H1 (cell line): ENCODE data around the gene ACVRL1. TPM values are rescaled to one million over a fixed set of nuclear protein-coding genes. Genes with fewer than 3 reads are reported as not detected.

Experiments used
- CTCF ChIA-PET: fragments of 300-600 bp; sonication (Branson Sonifier 250); formaldehyde crosslinking; loops from one replicate; lab custom pipeline; 2021; ENCODE audit not compliant: partially characterized antibody; lab: Charles Lee
- POLR2A ChIA-PET: fragments of 300-600 bp; sonication (Branson Sonifier 250); formaldehyde crosslinking; loops from one replicate; lab custom pipeline; 2021; ENCODE audit warnings: inconsistent platforms; ENCODE audit not compliant: partially characterized antibody; lab: Charles Lee
- DNase-seq, 2 experiments: peaks; one replicate each; pipeline versions ENCODE4 v3.0.0 to v3.0.0-alpha.2; 2010 to 2022; ENCODE audit warnings: low spot score in 2 of 2, low read depth in 1 of 2, mixed read lengths in 1 of 2
- FAIRE-seq: peaks from 2 replicates; lab custom pipeline; 2011; peaks lifted over from hg19 to GRCh38; lab: Jason Lieb, UNC
- H2AFZ ChIP-seq: 2 replicates; pipeline ENCODE4 v1.8.1; 2012; ENCODE audit warnings: low read length, inconsistent platforms
- H2AK5ac ChIP-seq: 2 replicates; pipeline ENCODE4 v1.6.1; 2013; ENCODE audit warnings: low read depth, low read length
- H2BK120ac ChIP-seq: replicated peaks from 2 replicates; pipeline ENCODE3; 2013; ENCODE audit warnings: low read depth, low read length, inconsistent platforms
- H2BK12ac ChIP-seq: 2 replicates; pipeline ENCODE4 v1.6.1; 2013; ENCODE audit warnings: low read depth, low read length
- H2BK15ac ChIP-seq: 2 replicates; pipeline ENCODE4 v1.6.1; 2013; ENCODE audit warnings: low read length
- H2BK20ac ChIP-seq: 2 replicates; pipeline ENCODE4 v1.6.1; 2013; ENCODE audit warnings: low read length
- H2BK5ac ChIP-seq: 2 replicates; pipeline ENCODE4 v1.6.1; 2013; ENCODE audit warnings: low read depth, low read length
- H3K14ac ChIP-seq: 2 replicates; pipeline ENCODE4 v1.6.1; 2013; ENCODE audit warnings: inconsistent platforms; ENCODE audit not compliant: insufficient read length
- H3K18ac ChIP-seq: 2 replicates; pipeline ENCODE4 v1.6.1; 2013; ENCODE audit warnings: low read length; ENCODE audit errors: extremely low read depth
- H3K23ac ChIP-seq: 2 replicates; pipeline ENCODE4 v1.6.1; 2013; ENCODE audit warnings: inconsistent platforms; ENCODE audit not compliant: insufficient read length
- H3K23me2 ChIP-seq: 2 replicates; pipeline ENCODE4 v1.6.1; 2013; ENCODE audit warnings: low read depth, low read length
- H3K27ac ChIP-seq: 2 replicates; pipeline ENCODE4 v1.6.1; 2011; ENCODE audit warnings: low read depth, low read length, inconsistent platforms
- H3K27me3 ChIP-seq, 4 experiments: replicated peaks in 1 of 4; 1 replicate in 1 of 4; 2 replicates in 3 of 4; pipeline versions ENCODE4 v1.6.1 to v1.8.1; 2011 to 2013; ENCODE audit warnings: low read length in 3 of 4, mild to moderate bottlenecking in 3 of 4, inconsistent platforms in 2 of 4, mixed read lengths in 2 of 4, moderate library complexity in 1 of 4; ENCODE audit not compliant: control insufficient read depth in 3 of 4, insufficient read depth in 3 of 4; ENCODE audit errors: extremely low read depth in 1 of 4
- H3K36me3 ChIP-seq, 4 experiments: 2 replicates each; pipeline versions ENCODE4 v1.6.1 to v1.8.1; 2011 to 2013; ENCODE audit warnings: mild to moderate bottlenecking in 4 of 4, low read length in 3 of 4, moderate library complexity in 2 of 4, control low read depth in 1 of 4, inconsistent platforms in 1 of 4; ENCODE audit not compliant: insufficient read depth in 4 of 4, control insufficient read depth in 2 of 4
- H3K4ac ChIP-seq: replicated peaks from 2 replicates; pipeline ENCODE3; 2013; ENCODE audit warnings: low read length, low read depth, mixed read lengths, inconsistent platforms; ENCODE audit not compliant: insufficient read length
- H3K4me1 ChIP-seq, 4 experiments: replicated peaks in 1 of 4; 1 replicate in 1 of 4; 2 replicates in 3 of 4; pipeline versions ENCODE4 v1.6.1 to v1.8.1; 2011 to 2013; ENCODE audit warnings: low read length in 3 of 4, inconsistent platforms in 2 of 4, mixed read lengths in 1 of 4; ENCODE audit not compliant: insufficient read depth in 4 of 4, control insufficient read depth in 3 of 4
- H3K4me2 ChIP-seq, 2 experiments: 2 replicates each; pipeline versions ENCODE4 v1.6.1 to v1.8.1; 2011 to 2013; ENCODE audit warnings: low read depth in 2 of 2, low read length in 2 of 2, control low read depth in 1 of 2, inconsistent platforms in 1 of 2, mild to moderate bottlenecking in 1 of 2; ENCODE audit not compliant: insufficient read depth in 1 of 2
- H3K4me3 ChIP-seq, 4 experiments: fragments of 200-600, 300-600 bp in 1 of 4; sonication (generic), shearing (Covaris generic), sonication (Bioruptor Twin) in 1 of 4; 2 replicates each; pipeline versions ENCODE4 v1.5.1 to v1.8.1; 2011 to 2016; ENCODE audit warnings: low read length in 4 of 4, low read depth in 3 of 4, control low read depth in 2 of 4, inconsistent platforms in 2 of 4, mild to moderate bottlenecking in 2 of 4, mixed read lengths in 1 of 4, moderate library complexity in 1 of 4; ENCODE audit not compliant: insufficient read depth in 2 of 4; ENCODE audit errors: extremely low read depth in 1 of 4
- H3K56ac ChIP-seq: replicated peaks from 2 replicates; pipeline ENCODE3; 2013; ENCODE audit warnings: low read depth, mild to moderate bottlenecking, mixed read lengths, low read length, inconsistent platforms; ENCODE audit not compliant: insufficient read length
- H3K79me1 ChIP-seq: 2 replicates; pipeline ENCODE4 v1.6.1; 2013; ENCODE audit warnings: low read depth, low read length, control low read depth
- H3K79me2 ChIP-seq, 2 experiments: 2 replicates each; pipeline versions ENCODE4 v1.6.1 to v1.8.1; 2012 to 2013; ENCODE audit warnings: low read length in 2 of 2, mild to moderate bottlenecking in 2 of 2, inconsistent platforms in 1 of 2; ENCODE audit not compliant: insufficient read depth in 2 of 2, control insufficient read depth in 1 of 2
- H3K9ac ChIP-seq, 4 experiments: replicated peaks in 1 of 4; 1 replicate in 1 of 4; 2 replicates in 3 of 4; pipeline versions ENCODE4 v1.6.1 to v1.8.1; 2011 to 2013; ENCODE audit warnings: low read depth in 3 of 4, low read length in 3 of 4, control low read depth in 2 of 4, mild to moderate bottlenecking in 2 of 4, moderate library complexity in 2 of 4, inconsistent platforms in 1 of 4; ENCODE audit errors: extremely low read depth in 1 of 4
- H3K9me3 ChIP-seq, 2 experiments: 2 replicates each; pipeline versions ENCODE4 v1.6.1 to v1.8.1; 2012 to 2013; ENCODE audit warnings: mild to moderate bottlenecking in 2 of 2, moderate library complexity in 2 of 2, control low read depth in 1 of 2, inconsistent platforms in 1 of 2, low read depth in 1 of 2, low read length in 1 of 2, mixed read lengths in 1 of 2; ENCODE audit not compliant: insufficient read depth in 2 of 2
- H4K20me1 ChIP-seq, 2 experiments: replicated peaks in 1 of 2; 2 replicates each; pipeline versions ENCODE3 to v1.8.1; 2011 to 2013; ENCODE audit warnings: inconsistent platforms in 2 of 2, low read length in 2 of 2, mild to moderate bottlenecking in 1 of 2; ENCODE audit not compliant: insufficient read depth in 2 of 2, control insufficient read depth in 1 of 2
- H4K5ac ChIP-seq: 2 replicates; pipeline ENCODE4 v1.6.1; 2013; ENCODE audit warnings: low read length, low read depth, mixed read lengths, inconsistent platforms; ENCODE audit not compliant: insufficient read length
- H4K8ac ChIP-seq: 2 replicates; pipeline ENCODE4 v1.8.0; 2013; ENCODE audit warnings: mild to moderate bottlenecking, moderate library complexity, low read length, inconsistent platforms; ENCODE audit not compliant: insufficient read depth; ENCODE audit errors: extremely low read depth
- H4K91ac ChIP-seq: replicated peaks from 2 replicates; pipeline ENCODE3; 2013; ENCODE audit warnings: low read length, mixed read lengths, inconsistent platforms; ENCODE audit not compliant: insufficient read length
- KDM1A ChIP-seq: fragments of 200-600, 300-600 bp; sonication (generic); IDR thresholded peaks from 2 replicates; pipeline ENCODE4 v1.7.1; 2016; ENCODE audit warnings: mild to moderate bottlenecking, low read length, borderline replicate concordance
- POLR2A ChIP-seq, 2 experiments: IDR thresholded peaks; 1 replicate in 1 of 2; 2 replicates in 1 of 2; pipeline ENCODE4 v1.6.1; 2011; ENCODE audit warnings: low read depth in 2 of 2, low read length in 2 of 2, mild to moderate bottlenecking in 2 of 2; ENCODE audit errors: control extremely low read depth in 1 of 2
- SAP30 ChIP-seq: fragments of 300-600 bp; sonication (generic); IDR thresholded peaks from 2 replicates; pipeline ENCODE4 v1.7.1; 2012; ENCODE audit warnings: low read length, moderate library complexity, mild to moderate bottlenecking, inconsistent platforms; ENCODE audit not compliant: insufficient read depth, insufficient replicate concordance
- SP2 ChIP-seq: IDR thresholded peaks from 2 replicates; pipeline ENCODE4 v1.6.1; 2012; ENCODE audit warnings: mild to moderate bottlenecking, low read length, inconsistent platforms
- SP4 ChIP-seq: IDR thresholded peaks from 2 replicates; pipeline ENCODE4 v1.6.1; 2012; ENCODE audit warnings: low read length, inconsistent platforms
- SRF ChIP-seq: IDR thresholded peaks from 2 replicates; pipeline ENCODE4 v1.6.1; 2011; ENCODE audit warnings: mild to moderate bottlenecking, low read depth, low read length, moderate library complexity
- TEAD4 ChIP-seq: IDR thresholded peaks from 2 replicates; pipeline ENCODE4 v1.6.1; 2012; ENCODE audit warnings: low read depth, low read length, inconsistent platforms, mixed read lengths
- ZNF274 ChIP-seq: IDR thresholded peaks from 2 replicates; pipeline ENCODE4 v1.7.0; 2012; ENCODE audit warnings: low read length, borderline replicate concordance; ENCODE audit errors: extremely low read depth
- WGBS, 2 experiments: shearing (Covaris generic) in 1 of 2; methylation state at CpG; one replicate each; pipeline versions ENCODE4 v1.1.6 to v1.1.7; 2013 to 2015; ENCODE audit warnings: low lambda C conversion rate in 2 of 2, mixed read lengths in 2 of 2, inconsistent platforms in 1 of 2, low coverage in 1 of 2, missing lambda C conversion rate in 1 of 2; ENCODE audit not compliant: insufficient replicate concordance in 2 of 2, insufficient coverage in 1 of 2, insufficient read length in 1 of 2; ENCODE audit errors: extremely low coverage in 1 of 2, missing lambda C conversion rate in 1 of 2; 5-methylcytosine and 5-hydroxymethylcytosine counted together
- polyA plus RNA-seq, 7 experiments: library from polyadenylated mRNA; depleted of rRNA in 3 of 7; stranded (reverse) in 5 of 7; unstranded in 2 of 7; fragments of >200 nt in 5 of 7; fragments of 200-250 nt in 2 of 7; gene quantifications; 1 replicate in 5 of 7; 2 replicates in 1 of 7; 4 replicates in 1 of 7; pipeline versions ENCODE4 v1.2.1 to v1.2.3, GENCODE V29; 2011 to 2013; ENCODE audit warnings: missing spikeins in 2 of 7, mixed read lengths in 2 of 7
- total RNA-seq: library from RNA; stranded (reverse); fragmentation: NEBNext Ultra II Directional; extraction: Animal tissue kit (Norgen Biotek cat#: 25700); gene quantifications from 2 replicates; pipeline ENCODE4 v1.2.1, GENCODE V29; 2021

The ACVRL1 gene
- total and polyA plus RNA-seq, 2 of the 8 experiments (the other 6 are each of a cell fraction or from before 2014, with no cell fraction given): 0.09 to 0.35 TPM

GRCh38 chr12:51925346-51926063, 18.2 kb downstream of the ACVRL1 start:
- no peak overlapping the region for H3K18ac ChIP-seq
- H3K14ac ChIP-seq: no peak overlapping the region
- no peak overlapping the region for H2BK5ac ChIP-seq
- H4K8ac ChIP-seq: no peak overlapping the region
- H2AFZ ChIP-seq: no peak overlapping the region
- no peaks in the 10 kb centered on the region; the same call in 1 of the 2 replicates for H3K23me2 ChIP-seq
- TF ChIP-seq SP2 (no peak), SP4 (no peak), SAP30 (no peak), KDM1A (no peak), SRF (no peak), ZNF274 (no peak), TEAD4 (no peak), POLR2A (IDR thresholded peaks at IDR 0.05; ENCODE audit: control extremely low read depth in 1 of 2, low read depth in 2 of 2, low read length in 2 of 2) (no peak)
- H3K56ac ChIP-seq: no peak overlapping the region
- FAIRE-seq: no peak
- no peak overlapping the region for H2BK120ac ChIP-seq
- no peak overlapping the region for H4K91ac ChIP-seq
- H2BK15ac ChIP-seq: no peak overlapping the region
- no peaks in the 10 kb centered on the region for H4K20me1 ChIP-seq
- 90% methylated on average over 3 of the region's 3 CpGs; no CpG with 5 or more reads in 1 of the 2 experiments for WGBS, 2 experiments
- H3K4me3 ChIP-seq: no peak overlapping the region
- H3K4me1 ChIP-seq: peaks cover 1 to 12% (median 7%) of the 10 kb centered on the region in 4 experiments
- CTCF ChIA-PET: interaction anchor here (0.6 to 12.9 kb wide), 17 partner anchors 7 to 232 kb away, joined by 3 to 234 read pairs (median 10); partner anchors contain the start of genes ACVR1B, ACVRL1 and ANKRD33
- no peaks in the 10 kb centered on the region for H3K36me3 ChIP-seq
- H2AK5ac ChIP-seq: no peak overlapping the region
- no peaks in the 10 kb centered on the region for H3K79me2 ChIP-seq
- H3K9me3 ChIP-seq: no peaks in the 10 kb centered on the region
- no peak overlapping the region for H3K23ac ChIP-seq
- H4K5ac ChIP-seq: no peak overlapping the region
- H2BK12ac ChIP-seq: no peak overlapping the region
- no peak overlapping the region for H3K4me2 ChIP-seq
- H3K4ac ChIP-seq: no peak overlapping the region
- H2BK20ac ChIP-seq: no peak overlapping the region
- no peak for DNase-seq
- H3K27me3 ChIP-seq: peaks cover 0 to 8% (median 5%) of the 10 kb centered on the region in 4 experiments; a peak in 4 of 7 replicates
- no peak overlapping the region for H3K9ac ChIP-seq
- POLR2A ChIA-PET: no interaction called here
- H3K27ac ChIP-seq: no peak overlapping the region
- no peaks in the 10 kb centered on the region for H3K79me1 ChIP-seq
